GM18858 (cell line): ENCODE data around the gene ZNF821.
"Not testable (repeated sequence)": the region's sequence is repeated elsewhere in the genome, so short reads cannot be mapped to it uniquely, and the experiment has no call there.

ENCODE experiments used
- ATAC-seq: cut with Tn5 transposase; IDR thresholded peaks from one replicate; pipeline ENCODE4 v1.9.1; 2021; ENCODE audit not compliant: unreplicated experiment

The ZNF821 gene

GRCh38 chr16:71817155-71817500 is 66.9 kb downstream of the ZNF821 start:
- not testable (repeated sequence) for ATAC-seq

GRCh38 chr16:71811261-71811803 is 72.7 kb downstream of the ZNF821 start:
- ATAC-seq = no peak

GRCh38 chr16:71810155-71810530 is 73.8 kb downstream of the ZNF821 start:
- ATAC-seq = not testable (repeated sequence)
